ENCODE data around the gene VMAC.

The VMAC gene

GRCh38 chr19:5953680-5954213, 49.1 kb downstream of the VMAC start:
- TF ChIP-seq FOXP2 (optimal IDR thresholded peaks at IDR 0.05; ENCODE audit: borderline replicate concordance, extremely low read depth, extremely low read length, insufficient read depth) (no peak), TAF1 (IDR thresholded peaks at IDR 0.05; ENCODE audit: borderline replicate concordance, insufficient read depth, low read length) (no peak), REST (IDR thresholded peaks at IDR 0.05; ENCODE audit: insufficient read depth in 1 of 2, low read depth in 2 of 2, low read length in 2 of 2) (no peak), POLR2AphosphoS5 (IDR thresholded peaks at IDR 0.05; ENCODE audit: low read depth, low read length) (no peak)

- no peak for TF ChIP-seq REST (IDR thresholded peaks at IDR 0.05; ENCODE audit: insufficient read depth in 1 of 2, low read depth in 2 of 2, low read length in 2 of 2)
Observed at GRCh38 chr19:5954293-5954692, 49.6 kb downstream of the VMAC start.

GRCh38 chr19:5955636-5955935, 50.9 kb downstream of the VMAC start:
- TF ChIP-seq TAF1 (IDR thresholded peaks at IDR 0.05; ENCODE audit: borderline replicate concordance, insufficient read depth, low read length) = no peak
- no peak for TF ChIP-seq REST (IDR thresholded peaks at IDR 0.05; ENCODE audit: insufficient read depth in 1 of 2, low read depth in 2 of 2, low read length in 2 of 2)
- no peak for TF ChIP-seq FOXP2 (optimal IDR thresholded peaks at IDR 0.05; ENCODE audit: borderline replicate concordance, extremely low read depth, extremely low read length, insufficient read depth)
- TF ChIP-seq POLR2AphosphoS5 (IDR thresholded peaks at IDR 0.05; ENCODE audit: low read depth, low read length) = no peak
- TF ChIP-seq SIN3A (IDR thresholded peaks at IDR 0.05; ENCODE audit: borderline replicate concordance, insufficient read depth, low read length) = no peak

- TF ChIP-seq FOXP2 (optimal IDR thresholded peaks at IDR 0.05; ENCODE audit: borderline replicate concordance, extremely low read depth, extremely low read length, insufficient read depth) = no peak
- TF ChIP-seq SIN3A (IDR thresholded peaks at IDR 0.05; ENCODE audit: borderline replicate concordance, insufficient read depth, low read length) = no peak
- no peak for TF ChIP-seq TAF1 (IDR thresholded peaks at IDR 0.05; ENCODE audit: borderline replicate concordance, insufficient read depth, low read length)
- no peak for TF ChIP-seq REST (IDR thresholded peaks at IDR 0.05; ENCODE audit: insufficient read depth in 1 of 2, low read depth in 2 of 2, low read length in 2 of 2)
Observed at GRCh38 chr19:5956323-5956722, 51.7 kb downstream of the VMAC start.

- TF ChIP-seq TAF1 (IDR thresholded peaks at IDR 0.05; ENCODE audit: borderline replicate concordance, insufficient read depth, low read length) (no peak), POLR2AphosphoS5 (IDR thresholded peaks at IDR 0.05; ENCODE audit: low read depth, low read length) (no peak)
Observed at GRCh38 chr19:5956728-5957127, 52.1 kb downstream of the VMAC start.

- no peak for TF ChIP-seq SIN3A (IDR thresholded peaks at IDR 0.05; ENCODE audit: borderline replicate concordance, insufficient read depth, low read length)
- TF ChIP-seq TAF1 (IDR thresholded peaks at IDR 0.05; ENCODE audit: borderline replicate concordance, insufficient read depth, low read length) = no peak
- no peak for TF ChIP-seq POLR2AphosphoS5 (IDR thresholded peaks at IDR 0.05; ENCODE audit: low read depth, low read length)
- TF ChIP-seq REST (IDR thresholded peaks at IDR 0.05; ENCODE audit: insufficient read depth in 1 of 2, low read depth in 2 of 2, low read length in 2 of 2) = no peak
- no peak for TF ChIP-seq FOXP2 (optimal IDR thresholded peaks at IDR 0.05; ENCODE audit: borderline replicate concordance, extremely low read depth, extremely low read length, insufficient read depth)
Observed at GRCh38 chr19:5957170-5957569, 52.5 kb downstream of the VMAC start.

All from PFSK-1 (cell line).